Mesenchymal stem cell (in vitro differentiated cells and primary cell): ENCODE data around the gene GRIK2.

Experiments
- DNase-seq: peaks from one replicate; pipeline ENCODE4 v3.0.0-alpha.2; 2013
- H2AFZ ChIP-seq: one replicate; pipeline ENCODE4 v1.6.1; 2013; ENCODE audit warnings: low read depth, mild to moderate bottlenecking, control low read depth, inconsistent platforms, low read length, moderate library complexity
- H2AK5ac ChIP-seq: 2 replicates; pipeline ENCODE4 v1.6.1; 2013; ENCODE audit warnings: low read length, moderate library complexity, mild to moderate bottlenecking, inconsistent platforms; ENCODE audit not compliant: severe bottlenecking
- H2BK120ac ChIP-seq: one replicate; pipeline ENCODE4 v1.6.1; 2013; ENCODE audit warnings: low read depth, mild to moderate bottlenecking, inconsistent platforms, low read length, moderate library complexity
- H2BK12ac ChIP-seq, 2 experiments: one replicate each; pipeline ENCODE4 v1.6.1; 2013; ENCODE audit warnings: inconsistent platforms in 2 of 2, low read length in 2 of 2, mild to moderate bottlenecking in 2 of 2, moderate library complexity in 2 of 2, control low read depth in 1 of 2
- H2BK15ac ChIP-seq: one replicate; pipeline ENCODE4 v1.6.1; 2013; ENCODE audit warnings: mild to moderate bottlenecking, low read depth, inconsistent platforms; ENCODE audit not compliant: poor library complexity, severe bottlenecking
- H2BK5ac ChIP-seq: 2 replicates; pipeline ENCODE4 v1.6.1; 2013; ENCODE audit warnings: low read depth, mild to moderate bottlenecking, low read length, control low read depth, inconsistent platforms; ENCODE audit not compliant: poor library complexity, severe bottlenecking
- H3K14ac ChIP-seq, 2 experiments: one replicate each; pipeline ENCODE4 v1.6.1; 2013; ENCODE audit warnings: inconsistent platforms in 2 of 2, low read length in 2 of 2, control low read depth in 1 of 2, mild to moderate bottlenecking in 1 of 2, moderate library complexity in 1 of 2
- H3K18ac ChIP-seq, 2 experiments: one replicate each; pipeline ENCODE4 v1.6.1; 2013; ENCODE audit warnings: inconsistent platforms in 2 of 2, low read length in 2 of 2, control low read depth in 1 of 2, low read depth in 1 of 2, mild to moderate bottlenecking in 1 of 2
- H3K23ac ChIP-seq, 2 experiments: one replicate each; pipeline ENCODE4 v1.6.1; 2013; ENCODE audit warnings: inconsistent platforms in 2 of 2, low read length in 2 of 2, mild to moderate bottlenecking in 2 of 2, moderate library complexity in 2 of 2, control low read depth in 1 of 2
- H3K27ac ChIP-seq: 2 replicates; pipeline ENCODE4 v1.5.1; 2013; ENCODE audit warnings: mild to moderate bottlenecking, moderate library complexity, low read length, control low read depth, inconsistent platforms; ENCODE audit not compliant: poor library complexity, severe bottlenecking
- H3K27me3 ChIP-seq, 2 experiments: 2 replicates each; pipeline versions ENCODE4 v1.6.1 to v1.7.0; 2013; ENCODE audit warnings: low read length in 2 of 2, mild to moderate bottlenecking in 2 of 2, moderate library complexity in 2 of 2, control low read depth in 1 of 2, inconsistent platforms in 1 of 2; ENCODE audit not compliant: control insufficient read depth in 1 of 2, insufficient read depth in 1 of 2
- H3K36me3 ChIP-seq, 2 experiments: 2 replicates each; pipeline versions ENCODE4 v1.6.1 to v1.7.0; 2013; ENCODE audit warnings: low read length in 2 of 2, control low read depth in 1 of 2, inconsistent platforms in 1 of 2, low read depth in 1 of 2, mild to moderate bottlenecking in 1 of 2; ENCODE audit not compliant: insufficient read depth in 2 of 2, control insufficient read depth in 1 of 2
- H3K4ac ChIP-seq, 2 experiments: one replicate each; pipeline ENCODE4 v1.6.1; 2013; ENCODE audit warnings: inconsistent platforms in 2 of 2, low read length in 2 of 2, mild to moderate bottlenecking in 2 of 2, moderate library complexity in 2 of 2, control low read depth in 1 of 2, low read depth in 1 of 2
- H3K4me1 ChIP-seq: 2 replicates; pipeline ENCODE4 v1.6.1; 2013; ENCODE audit warnings: low read depth, low read length, control low read depth; ENCODE audit not compliant: control insufficient read depth, insufficient read depth
- H3K4me2 ChIP-seq: 2 replicates; pipeline ENCODE4 v1.6.1; 2013; ENCODE audit warnings: low read length, mild to moderate bottlenecking, inconsistent platforms; ENCODE audit not compliant: poor library complexity, severe bottlenecking
- H3K4me3 ChIP-seq, 2 experiments: 2 replicates each; pipeline versions ENCODE4 v1.5.1 to v1.7.0; 2013; ENCODE audit warnings: low read length in 2 of 2, mild to moderate bottlenecking in 2 of 2, control low read depth in 1 of 2, low read depth in 1 of 2; ENCODE audit not compliant: insufficient read depth in 1 of 2
- H3K79me1 ChIP-seq: replicated peaks from 2 replicates; pipeline ENCODE4 v1.6.1; 2013; ENCODE audit warnings: mild to moderate bottlenecking, control low read depth, low read length, inconsistent platforms; ENCODE audit not compliant: poor library complexity, severe bottlenecking
- H3K9ac ChIP-seq: 2 replicates; pipeline ENCODE4 v1.7.0; 2013; ENCODE audit warnings: mild to moderate bottlenecking, low read length, moderate library complexity
- H3K9me3 ChIP-seq: 2 replicates; pipeline ENCODE4 v1.7.0; 2013; ENCODE audit warnings: mild to moderate bottlenecking, low read length; ENCODE audit not compliant: control insufficient read depth
- H4K8ac ChIP-seq: one replicate; pipeline ENCODE4 v1.6.1; 2013; ENCODE audit warnings: inconsistent platforms, mild to moderate bottlenecking, low read length, moderate library complexity
- H4K91ac ChIP-seq: one replicate; pipeline ENCODE4 v1.6.1; 2013; ENCODE audit warnings: mild to moderate bottlenecking, low read length, inconsistent platforms
- WGBS: methylation state at CpG from one replicate; pipeline ENCODE4 v1.1.7; 2013; ENCODE audit warnings: mixed read lengths; 5-methylcytosine and 5-hydroxymethylcytosine counted together

GRIK2 gene

GRCh38 chr6:101830501-101831031 is 437.1 kb downstream of the GRIK2 start:
- Histone ChIP-seq H3K4me1 (no peaks in the 10 kb centered on the region), H2BK120ac (no peak overlapping the region), H3K36me3 (no peaks in the 10 kb centered on the region), H3K27ac (no peak overlapping the region), H3K9me3 (peaks cover 34% of the 10 kb centered on the region), H3K4me3 (no peak overlapping the region), H3K27me3 (no peaks in the 10 kb centered on the region), H3K79me1 (no peaks in the 10 kb centered on the region), H2AK5ac (no peak overlapping the region), H3K23ac (no peak overlapping the region), H2BK5ac (no peak overlapping the region), H2BK15ac (no peak overlapping the region), H3K4ac (no peak overlapping the region), H3K9ac (no peak overlapping the region), H4K8ac (no peak overlapping the region), H2AFZ (no peak overlapping the region), H3K14ac (no peak overlapping the region), H2BK12ac (no peak overlapping the region), H3K4me2 (no peak overlapping the region), H4K91ac (no peak overlapping the region), H3K18ac (no peak overlapping the region)
- DNase-seq = peak; percentile 59

- H3K9ac ChIP-seq = no peak overlapping the region
- no peak overlapping the region for H3K4me3 ChIP-seq
- no peak overlapping the region for H4K91ac ChIP-seq
- no peak overlapping the region for H3K14ac ChIP-seq
- H3K79me1 ChIP-seq = no peaks in the 10 kb centered on the region
- no peak overlapping the region for H3K23ac ChIP-seq
- DNase-seq = no peak
- no peak overlapping the region for H2BK15ac ChIP-seq
- 93% methylated on average over 2 of the region's 2 CpGs for WGBS
- no peak overlapping the region for H2BK120ac ChIP-seq
- no peak overlapping the region for H3K18ac ChIP-seq
- H3K4ac ChIP-seq = no peak overlapping the region
- no peaks in the 10 kb centered on the region for H3K27me3 ChIP-seq
- no peak overlapping the region for H4K8ac ChIP-seq
- H3K36me3 ChIP-seq = no peaks in the 10 kb centered on the region
- no peaks in the 10 kb centered on the region for H3K4me1 ChIP-seq
- no peak overlapping the region for H3K4me2 ChIP-seq
- H2BK5ac ChIP-seq = no peak overlapping the region
- H3K9me3 ChIP-seq = peaks cover 27% of the 10 kb centered on the region
- H3K27ac ChIP-seq = no peak overlapping the region
- H2AK5ac ChIP-seq = no peak overlapping the region
- H2BK12ac ChIP-seq = no peak overlapping the region
- no peak overlapping the region for H2AFZ ChIP-seq
Observed at GRCh38 chr6:101832371-101832770, 438.9 kb downstream of the GRIK2 start.

DNA sequence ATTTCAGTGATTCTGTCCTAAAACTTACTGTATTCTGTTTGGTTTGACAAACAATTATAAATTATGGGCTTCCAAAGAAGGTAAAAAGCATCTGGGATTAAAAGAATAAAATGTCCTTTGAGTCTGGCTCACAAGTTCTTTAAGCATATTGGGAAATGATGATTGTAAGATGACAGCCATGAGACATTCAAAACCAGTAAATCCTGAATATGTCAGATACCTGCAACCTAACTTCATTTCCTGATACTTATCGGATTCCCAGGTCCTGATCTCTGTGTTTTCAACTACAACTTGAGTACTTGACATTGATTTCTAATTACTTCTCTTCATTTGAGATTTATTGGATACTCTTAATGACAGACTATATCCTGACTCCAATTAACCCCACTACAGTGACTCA is 446.6 kb downstream of the GRIK2 start:
- 83% methylated on average over 1 of the region's 1 CpG for WGBS

GRCh38 chr6:101845172-101845571 is 451.7 kb downstream of the GRIK2 start:
- Histone ChIP-seq H2BK15ac (no peak overlapping the region), H2BK12ac (no peak overlapping the region), H2BK120ac (no peak overlapping the region), H3K4me2 (no peak overlapping the region), H2AFZ (no peak overlapping the region), H4K8ac (peak overlapping the region; percentile 41), H3K27me3 (no peaks in the 10 kb centered on the region), H3K9me3 (no peaks in the 10 kb centered on the region), H3K4me3 (no peak overlapping the region), H3K36me3 (no peaks in the 10 kb centered on the region), H3K4ac (no peak overlapping the region), H2BK5ac (no peak overlapping the region), H3K14ac (no peak overlapping the region), H2AK5ac (no peak overlapping the region), H3K4me1 (no peaks in the 10 kb centered on the region), H3K79me1 (no peaks in the 10 kb centered on the region), H3K27ac (no peak overlapping the region), H3K18ac (no peak overlapping the region), H3K9ac (no peak overlapping the region), H4K91ac (peak overlapping the region; percentile 15), H3K23ac (no peak overlapping the region)
- 0% methylated on average over 1 of the region's 2 CpGs for WGBS
- DNase-seq = no peak

More for the DNA sequence above, 446.6 kb downstream of the GRIK2 start:
- H3K23ac ChIP-seq = no peak overlapping the region
- no peaks in the 10 kb centered on the region for H3K9me3 ChIP-seq
- no peak overlapping the region for H3K4ac ChIP-seq
- H3K79me1 ChIP-seq = no peaks in the 10 kb centered on the region
- H3K27me3 ChIP-seq = no peaks in the 10 kb centered on the region
- H2BK120ac ChIP-seq = no peak overlapping the region
- H2AK5ac ChIP-seq = no peak overlapping the region
- no peak overlapping the region for H4K8ac ChIP-seq
- no peak overlapping the region for H3K14ac ChIP-seq
- H4K91ac ChIP-seq = no peak overlapping the region
- H3K27ac ChIP-seq = no peak overlapping the region
- no peak overlapping the region for H3K4me2 ChIP-seq
- DNase-seq = no peak
- no peaks in the 10 kb centered on the region for H3K4me1 ChIP-seq
- H3K9ac ChIP-seq = no peak overlapping the region
- H3K36me3 ChIP-seq = no peaks in the 10 kb centered on the region
- no peak overlapping the region for H2BK5ac ChIP-seq
- no peak overlapping the region for H3K18ac ChIP-seq
- no peak overlapping the region for H2AFZ ChIP-seq
- H2BK15ac ChIP-seq = no peak overlapping the region
- H2BK12ac ChIP-seq = no peak overlapping the region
- no peak overlapping the region for H3K4me3 ChIP-seq
